ENCODE data around the gene ZNF414.

ZNF414 gene

GRCh38 chr19:8463365-8463764 lies 50.6 kb downstream of the ZNF414 start:
- DNase-seq (ENCODE audit: low spot score), result no peak

- no peak for DNase-seq (ENCODE audit: low spot score)
Measured at GRCh38 chr19:8462571-8462970, 51.4 kb downstream of the ZNF414 start.

- no peak for DNase-seq (ENCODE audit: low spot score)
Measured at GRCh38 chr19:8461891-8462290, 52.1 kb downstream of the ZNF414 start.

GRCh38 chr19:8461376-8461775 lies 52.6 kb downstream of the ZNF414 start:
- no peak for DNase-seq (ENCODE audit: low spot score)

- DNase-seq (ENCODE audit: low spot score), result no peak
Measured at GRCh38 chr19:8460516-8461298, 53.3 kb downstream of the ZNF414 start.
